Lower leg skin (tissue), 4 donors: ENCODE measurements around the gene MET. TPM values are rescaled to one million over a fixed set of nuclear protein-coding genes. Genes with fewer than 3 reads are reported as not detected.

ENCODE experiments used
- DNase-seq, 2 donors: peaks; one replicate each; pipeline ENCODE4 v3.0.0-alpha.2; 2019; ENCODE audit warnings: low spot score in 2 of 2
- H3K4me3 ChIP-seq: fragments of 200-600 bp; sonication (generic); 2 replicates; pipeline ENCODE4 v1.5.1; 2017; ENCODE audit warnings: mild to moderate bottlenecking, low read depth; ENCODE audit not compliant: poor library complexity, severe bottlenecking
- CTCF ChIP-seq, 3 donors: fragments of 450-650 bp; IDR thresholded peaks; one replicate each; pipeline ENCODE4 v1.5.1; 2016; ENCODE audit warnings: antibody characterized with exemption in 3 of 3, mild to moderate bottlenecking in 3 of 3, moderate library complexity in 2 of 3
- POLR2A ChIP-seq, 2 donors: fragments of 450-650 bp; IDR thresholded peaks; one replicate each; pipeline ENCODE4 v1.6.1; 2016 to 2017; ENCODE audit warnings: antibody characterized with exemption in 2 of 2, mild to moderate bottlenecking in 1 of 2, moderate library complexity in 1 of 2
- WGBS, 2 donors: methylation state at CpG; one replicate each; pipeline ENCODE4 v1.1.5; 2018; 5-methylcytosine and 5-hydroxymethylcytosine counted together
- intact Hi-C: fragments of 100-400 bp; cut with DNase I; formaldehyde crosslinking; loops from one replicate; pipeline ENCODE4 v1.15.0; 2023; ENCODE audit warnings: low total_unique reads
- total RNA-seq, 4 donors: library from RNA; depleted of rRNA; stranded (reverse); fragments of >200 nt; gene quantifications; one replicate each; pipeline ENCODE4 v1.1.0, GENCODE V29; 2016

The MET gene
- total RNA-seq, 4 donors from 2014 or later, result 15.8 to 28.2 (median 24.5) TPM

DNA sequence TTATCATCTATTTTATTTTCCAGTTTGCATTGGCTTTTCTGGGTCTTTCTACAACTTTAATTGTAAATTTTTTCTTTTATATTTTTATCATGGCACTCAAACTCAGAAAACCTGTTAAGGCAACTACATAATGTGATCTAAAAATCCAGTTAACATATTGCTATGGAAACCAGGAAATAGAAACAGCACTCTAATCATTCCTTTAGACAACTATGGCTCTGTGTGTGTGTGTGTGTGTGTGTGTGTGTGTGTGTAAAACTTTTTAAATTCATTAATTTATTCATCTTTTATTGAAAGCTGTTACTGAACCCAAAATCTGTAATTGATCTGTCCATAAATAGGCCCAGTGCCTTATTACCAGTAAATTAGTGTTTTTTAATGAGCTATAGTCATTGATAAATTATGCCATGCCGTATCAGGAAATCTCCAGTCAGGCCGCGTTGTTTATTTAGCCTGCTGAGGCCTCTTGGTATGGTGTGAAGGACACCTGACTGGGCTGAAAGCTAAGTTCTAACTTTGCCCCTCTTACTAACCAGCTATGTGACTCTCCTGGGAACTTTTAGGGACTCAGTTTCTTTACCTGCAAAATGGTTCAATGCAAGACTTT lies 1.5 kb upstream of the MET start:
- TF ChIP-seq POLR2A (IDR thresholded peaks at IDR 0.05) (no peak), CTCF (IDR thresholded peaks at IDR 0.05) (no peak)
- H3K4me3 ChIP-seq, result no peak overlapping the region
- intact Hi-C loops, result loop anchor here (5.0 kb wide), 1 partner anchor 132 kb away; no protein-coding TSS in a partner anchor
- DNase-seq, result no peak
- WGBS, 2 donors, result 63 to 69% methylated on average over 3 of the region's 3 CpGs

- intact Hi-C loops, result loop anchor here (5.0 kb wide), 1 partner anchor 131 kb away; no protein-coding TSS in a partner anchor
- TF ChIP-seq POLR2A (IDR thresholded peaks at IDR 0.05) (no peak), CTCF (IDR thresholded peaks at IDR 0.05) (no peak)
- no peak overlapping the region for H3K4me3 ChIP-seq
- DNase-seq, result no peak
- 45 to 62% methylated on average over 7 of the region's 7 CpGs for WGBS, 2 donors
These were observed 885 bp upstream of the MET start for GRCh38 chr7:116671111-116671510.

- peak overlapping the region; percentile 47 for H3K4me3 ChIP-seq
- 17 to 21% methylated on average over 23 of the region's 23 CpGs for WGBS, 2 donors
- intact Hi-C loops, result loop anchor here (5.0 kb wide), 1 partner anchor 129 kb away; no protein-coding TSS in a partner anchor
- no peak for TF ChIP-seq POLR2A (IDR thresholded peaks at IDR 0.05)
- no peak for TF ChIP-seq CTCF (IDR thresholded peaks at IDR 0.05)
- DNase-seq, result peak in 1 of 2 donors; percentile 86
These were observed 830 bp downstream of the MET start for GRCh38 chr7:116672596-116673456.

DNA sequence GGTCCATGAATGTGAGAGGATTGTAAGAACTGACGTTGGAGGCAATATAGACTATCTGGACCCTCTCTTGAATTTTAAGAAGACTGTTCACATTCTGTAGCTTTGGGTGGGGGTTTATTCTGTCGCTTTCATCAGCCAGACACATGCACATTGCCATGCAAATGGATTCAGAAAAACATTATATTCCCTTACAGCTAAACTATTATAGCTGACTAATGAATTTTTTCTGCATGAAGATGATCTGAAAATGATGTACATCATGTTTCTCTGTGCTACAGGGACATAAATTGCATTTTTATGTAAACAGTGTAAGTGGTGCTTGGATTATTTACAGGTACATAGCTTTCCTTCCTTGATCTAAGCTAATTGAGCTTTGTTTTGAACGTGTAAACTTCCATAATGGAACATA lies 1.5 kb downstream of the MET start:
- H3K4me3 ChIP-seq, result no peak overlapping the region
- no peak for DNase-seq
- WGBS, 2 donors, result 36 to 45% methylated on average over 3 of the region's 3 CpGs
- intact Hi-C loops, result loop anchor here (5.0 kb wide), 1 partner anchor 129 kb away; no protein-coding TSS in a partner anchor
- TF ChIP-seq POLR2A (IDR thresholded peaks at IDR 0.05), result no peak
- TF ChIP-seq CTCF (IDR thresholded peaks at IDR 0.05), result no peak

GRCh38 chr7:116674508-116675173 lies 2.6 kb downstream of the MET start:
- no peak for DNase-seq
- 63 to 68% methylated on average over 7 of the region's 7 CpGs for WGBS, 2 donors
- intact Hi-C loops, result loop anchor here (5.0 kb wide), 1 partner anchor 128 kb away; no protein-coding TSS in a partner anchor
- TF ChIP-seq POLR2A (IDR thresholded peaks at IDR 0.05), result no peak
- H3K4me3 ChIP-seq, result no peak overlapping the region
